ENCODE data around the gene VEGFB. TPM values are rescaled to one million over a fixed set of nuclear protein-coding genes. Genes with fewer than 3 reads are reported as not detected.
A peak's percentile ranks its signal among the peaks of the same experiment; 100 is the strongest.
"Not testable (repeated sequence)": the region's sequence is repeated elsewhere in the genome, so short reads cannot be mapped to it uniquely, and the experiment has no call there.

Gene VEGFB
- total RNA-seq, 1 donor from 2014 or later, result 305 TPM

- ATAC-seq, result no peak
- intact Hi-C loops (cut with micrococcal nuclease), result no loop called here
Measured at GRCh38 chr11:64244107-64244506, 9.7 kb downstream of the VEGFB start.

DNA sequence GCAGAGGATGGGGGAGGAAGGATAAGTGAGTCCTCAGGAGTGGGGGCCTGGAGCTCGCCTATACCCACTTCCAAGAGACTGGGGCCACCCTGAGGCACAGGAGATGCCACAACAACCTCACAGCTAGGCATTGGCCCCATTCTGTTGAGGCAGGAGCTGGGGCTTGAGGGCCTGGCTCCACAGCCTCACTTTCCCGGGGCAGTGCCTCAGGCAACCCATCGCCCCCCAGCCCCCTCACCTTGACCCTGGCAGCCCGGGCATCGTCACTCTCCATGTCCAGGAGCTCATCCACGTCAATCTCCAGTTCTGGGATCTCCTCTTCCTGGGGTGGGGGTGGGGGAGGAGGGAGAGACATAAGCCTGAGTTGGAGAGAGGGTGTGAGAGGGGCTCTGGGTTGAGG is 10.6 kb downstream of the VEGFB start:
- intact Hi-C loops (cut with micrococcal nuclease), result no loop called here
- ATAC-seq (no peak), DNase-seq (no peak)

More at GRCh38 chr11:64244107-64244506, 9.7 kb downstream of the VEGFB start:
- DNase-seq, result no peak

DNA sequence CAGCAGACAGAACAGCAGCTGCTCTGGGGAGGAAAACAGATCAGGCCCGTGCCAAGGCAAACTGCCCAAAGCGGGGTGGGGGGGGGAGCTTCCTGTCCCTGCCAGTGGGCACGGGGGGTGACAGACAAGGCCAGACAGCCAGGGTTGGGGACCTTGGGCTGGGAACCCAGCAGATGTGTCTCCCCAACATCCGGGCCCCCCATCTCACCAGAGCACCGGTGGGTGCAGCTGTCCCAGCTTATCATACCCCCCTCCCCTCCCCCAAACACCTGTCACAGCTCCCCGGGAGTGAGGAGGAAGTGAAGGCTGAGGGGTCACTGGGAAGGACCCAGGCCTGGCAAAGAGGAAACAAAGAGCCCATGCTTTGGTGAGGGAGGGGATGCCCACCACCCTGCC is 11.0 kb downstream of the VEGFB start:
- DNase-seq (peak; percentile 69), ATAC-seq (no peak)
- intact Hi-C loops (cut with micrococcal nuclease), result no loop called here

DNA sequence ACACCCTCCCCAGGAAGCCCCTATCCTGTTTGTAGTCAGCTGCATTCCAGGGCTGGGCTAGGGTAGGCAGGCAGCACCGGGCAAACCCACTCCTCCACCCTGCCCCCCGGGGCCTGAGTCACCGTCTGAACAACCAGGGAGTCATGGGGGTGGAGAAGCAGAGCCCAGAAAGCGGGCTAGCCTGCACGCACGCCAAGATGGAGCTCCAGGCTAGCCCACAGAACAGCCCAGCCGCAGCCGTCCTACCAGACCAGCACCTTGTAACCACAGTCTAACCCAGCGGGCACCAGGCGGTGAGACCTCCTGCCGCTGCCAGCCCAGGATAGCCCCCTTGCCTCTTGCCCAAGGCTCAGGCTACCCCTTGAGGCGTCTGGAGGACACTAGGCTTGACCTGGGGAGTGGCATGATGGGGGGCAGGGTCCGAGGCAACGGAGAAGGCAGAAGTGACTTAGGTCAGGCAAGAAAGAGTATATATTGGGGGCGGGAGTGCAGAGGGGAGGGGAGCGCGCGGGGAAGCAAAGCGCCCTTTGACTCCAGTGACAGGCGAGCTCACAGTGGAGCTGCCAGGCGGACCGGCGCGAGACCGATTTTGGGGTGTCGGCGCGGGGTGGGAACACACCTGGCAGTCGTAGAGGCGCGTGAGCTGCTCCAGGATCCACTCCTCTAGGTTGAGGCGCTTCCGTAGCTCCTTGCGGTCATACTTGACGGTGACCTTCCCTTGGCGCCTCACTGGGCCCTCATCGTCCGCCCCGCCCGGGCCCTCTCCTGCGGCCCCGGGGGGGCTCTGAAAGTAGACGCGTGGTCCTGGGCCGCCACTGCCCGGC is 11.6 kb downstream of the VEGFB start:
- intact Hi-C loops (cut with micrococcal nuclease), result no loop called here
- DNase-seq, result peak; percentile 80
- no peak for ATAC-seq

- intact Hi-C loops (cut with micrococcal nuclease); ATAC-seq: not testable (repeated sequence)
- peak; percentile 49 for DNase-seq
Measured at GRCh38 chr11:64246621-64246870, 12.2 kb downstream of the VEGFB start.

DNA sequence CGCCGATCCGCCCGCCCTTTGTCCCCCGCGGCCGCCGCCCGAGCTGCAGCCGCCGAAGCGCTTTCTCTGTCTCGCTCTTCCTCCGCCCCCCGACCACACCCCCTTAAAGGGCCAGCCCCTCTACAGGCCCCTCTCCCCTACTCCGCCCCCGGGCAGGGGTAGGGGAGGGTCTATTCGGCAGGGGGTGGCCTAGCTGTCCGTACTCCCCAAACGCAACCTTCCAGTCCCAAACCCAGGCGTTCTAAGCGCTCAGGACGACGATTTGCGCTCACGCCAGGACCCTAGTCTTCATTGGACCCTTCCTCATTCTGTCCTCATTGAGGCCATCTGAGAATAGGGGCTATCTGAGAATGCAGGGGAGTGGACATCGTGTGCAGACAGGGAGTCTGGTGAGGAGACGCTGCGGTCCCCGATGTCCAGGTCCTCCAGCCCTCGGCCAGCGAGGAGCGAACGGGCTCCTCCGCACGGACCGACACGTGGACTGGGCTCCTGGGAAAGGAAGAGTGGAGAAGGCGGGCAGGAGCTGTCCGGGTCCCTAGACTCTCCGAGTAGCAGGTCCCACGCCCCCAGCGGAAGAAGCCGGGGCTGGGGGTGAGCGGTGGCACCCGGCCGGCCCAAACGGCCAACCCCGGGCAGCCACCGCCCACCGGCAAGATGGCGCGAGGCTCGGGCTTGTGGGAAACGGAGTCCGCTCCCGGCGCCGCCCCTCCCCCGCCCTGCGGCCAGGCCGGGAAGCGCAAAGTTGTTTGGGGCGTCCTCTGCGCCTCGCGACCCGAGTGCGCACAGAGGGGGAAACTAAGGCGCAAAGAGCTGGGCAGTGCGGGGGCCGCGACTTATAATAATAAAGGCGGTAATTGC is 12.7 kb downstream of the VEGFB start, which contains the start of gene PPP1R14B:
PPP1R14B (minus strand) TSS at position 73 of the 858 bp plus-strand sequence. CDS start 270 bp downstream, outside the sequence.
- peak; percentile 76 for ATAC-seq
- peak; percentile 96 for DNase-seq
- intact Hi-C loops (cut with micrococcal nuclease), result no loop called here

DNA sequence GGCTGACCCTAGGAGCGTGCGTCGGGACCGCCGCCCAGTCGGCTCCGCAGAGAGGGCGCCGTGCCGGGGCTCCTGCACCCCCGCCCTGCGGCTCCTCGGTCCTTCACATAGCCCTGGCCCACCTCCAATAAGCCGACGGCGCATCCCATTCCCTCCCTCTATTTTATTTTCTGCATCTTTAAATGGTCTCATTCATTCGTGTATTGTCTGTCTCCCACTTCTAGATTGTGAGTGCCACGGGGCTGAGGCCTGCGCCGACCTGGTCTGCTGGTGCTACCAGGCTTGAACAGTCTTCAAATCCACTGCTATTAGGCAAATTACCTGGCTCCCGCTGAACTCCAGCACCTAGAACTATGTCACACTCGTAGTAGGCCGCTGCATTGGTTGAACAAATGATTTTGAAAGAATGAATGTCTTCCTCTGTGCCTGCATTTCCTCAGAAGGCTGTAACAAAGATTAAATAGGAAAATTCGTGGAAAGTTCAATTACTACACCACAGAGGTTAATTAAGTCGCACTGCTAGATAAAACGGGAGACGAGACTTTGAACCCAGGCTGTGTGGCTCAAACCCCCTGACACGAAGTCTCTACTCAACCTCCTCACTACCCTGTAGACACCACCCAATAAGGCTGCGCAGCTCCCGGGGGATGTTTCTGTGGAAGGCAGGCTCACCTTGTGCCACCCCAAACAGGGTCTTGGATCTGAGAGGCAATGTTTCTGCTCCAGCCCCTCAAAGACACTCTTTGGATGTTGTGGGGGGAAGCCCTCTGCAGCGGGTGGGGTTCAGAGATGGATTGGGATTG is 13.5 kb downstream of the VEGFB start:
- no peak for DNase-seq
- intact Hi-C loops (cut with micrococcal nuclease), result no loop called here
- peak; percentile 3 for ATAC-seq

- ATAC-seq (no peak), DNase-seq (no peak)
- intact Hi-C loops (cut with micrococcal nuclease), result no loop called here
Measured at GRCh38 chr11:64248578-64248977, 14.2 kb downstream of the VEGFB start.

DNA sequence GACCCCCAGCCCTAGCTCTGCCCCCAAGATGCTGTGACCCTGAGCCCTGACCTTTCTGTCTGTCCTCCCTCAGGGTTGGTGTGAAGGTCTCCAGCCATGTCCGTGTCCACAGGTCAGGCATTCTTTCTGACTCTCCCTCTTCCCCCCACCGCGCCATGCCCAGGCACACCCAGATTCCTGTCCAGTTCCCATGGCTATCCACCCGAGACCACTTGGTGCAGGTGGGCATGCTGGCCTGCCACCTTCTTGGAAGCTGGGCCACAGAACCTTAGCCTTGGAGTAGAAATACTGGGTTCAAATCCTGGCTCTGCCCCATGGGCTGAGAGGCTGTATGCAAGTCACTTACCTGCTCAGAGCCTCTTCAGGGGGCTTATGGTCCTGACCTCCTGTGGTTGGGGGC is 14.7 kb downstream of the VEGFB start:
- DNase-seq (no peak), ATAC-seq (no peak)
- intact Hi-C loops (cut with micrococcal nuclease), result no loop called here

GRCh38 chr11:64249563-64250414 is 15.4 kb downstream of the VEGFB start:
- ATAC-seq (no peak), DNase-seq (no peak)
- intact Hi-C loops (cut with micrococcal nuclease), result no loop called here

- intact Hi-C loops (cut with micrococcal nuclease), result no loop called here
- DNase-seq, result no peak
- ATAC-seq, result no peak
Measured at GRCh38 chr11:64250415-64251015, 16.1 kb downstream of the VEGFB start.

DNA sequence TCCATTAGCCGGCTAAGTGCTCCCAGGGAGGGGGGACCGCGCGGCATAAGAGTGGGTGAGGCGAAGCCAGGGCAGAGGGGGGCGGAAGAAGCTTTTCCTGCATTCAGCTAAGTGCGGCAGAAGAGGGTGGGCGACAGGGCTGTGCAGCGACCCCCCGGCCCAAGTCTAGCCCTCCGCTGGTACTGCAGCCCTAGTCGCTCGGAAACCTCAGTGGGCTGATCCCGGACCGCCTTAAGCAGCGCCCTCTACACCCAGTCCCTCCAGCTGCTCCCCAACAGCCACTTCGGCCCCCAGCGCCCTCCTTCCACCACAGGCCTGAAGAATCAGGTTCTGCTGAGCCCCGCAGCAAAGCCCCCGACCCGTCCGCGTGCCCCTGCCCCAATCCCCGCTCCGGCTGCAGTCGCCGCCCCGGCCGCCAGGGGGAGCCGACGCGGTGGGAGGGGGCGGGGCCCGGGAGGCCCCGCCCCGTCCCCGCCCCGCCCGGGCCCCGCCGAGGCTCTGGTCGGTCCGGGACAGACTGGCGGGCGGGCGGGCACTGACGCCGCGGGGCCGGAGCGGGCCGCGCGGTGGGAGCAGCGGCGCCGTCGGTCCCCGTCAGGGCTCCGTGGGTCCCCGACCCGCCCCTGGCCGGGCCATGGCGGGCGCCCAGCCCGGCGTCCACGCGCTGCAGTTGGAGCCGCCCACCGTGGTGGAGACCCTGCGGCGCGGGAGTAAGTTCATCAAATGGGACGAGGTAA is 16.8 kb downstream of the VEGFB start, which contains the start of gene PLCB3:
PLCB3 (plus strand) TSS at position 515 of the 737 bp plus-strand sequence; CDS start at position 635, 120 bp downstream.
- peak; percentile 79 for DNase-seq
- intact Hi-C loops (cut with micrococcal nuclease), result no loop called here
- peak; percentile 60 for ATAC-seq

DNA sequence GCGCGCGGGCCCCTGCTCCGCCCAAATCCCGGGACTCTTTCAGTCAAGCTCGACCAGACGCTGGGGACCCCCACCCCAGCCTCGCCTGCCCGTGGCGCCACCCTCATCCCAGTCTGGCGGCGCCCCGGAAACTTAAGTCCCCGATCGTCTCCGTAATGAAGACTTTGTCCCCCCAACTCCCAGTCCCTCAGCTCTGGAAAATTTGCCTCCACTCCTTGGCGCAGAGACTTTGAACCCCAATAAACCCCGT is 17.3 kb downstream of the VEGFB start:
- intact Hi-C loops (cut with micrococcal nuclease), result no loop called here
- DNase-seq, result no peak
- ATAC-seq, result no peak

DNA sequence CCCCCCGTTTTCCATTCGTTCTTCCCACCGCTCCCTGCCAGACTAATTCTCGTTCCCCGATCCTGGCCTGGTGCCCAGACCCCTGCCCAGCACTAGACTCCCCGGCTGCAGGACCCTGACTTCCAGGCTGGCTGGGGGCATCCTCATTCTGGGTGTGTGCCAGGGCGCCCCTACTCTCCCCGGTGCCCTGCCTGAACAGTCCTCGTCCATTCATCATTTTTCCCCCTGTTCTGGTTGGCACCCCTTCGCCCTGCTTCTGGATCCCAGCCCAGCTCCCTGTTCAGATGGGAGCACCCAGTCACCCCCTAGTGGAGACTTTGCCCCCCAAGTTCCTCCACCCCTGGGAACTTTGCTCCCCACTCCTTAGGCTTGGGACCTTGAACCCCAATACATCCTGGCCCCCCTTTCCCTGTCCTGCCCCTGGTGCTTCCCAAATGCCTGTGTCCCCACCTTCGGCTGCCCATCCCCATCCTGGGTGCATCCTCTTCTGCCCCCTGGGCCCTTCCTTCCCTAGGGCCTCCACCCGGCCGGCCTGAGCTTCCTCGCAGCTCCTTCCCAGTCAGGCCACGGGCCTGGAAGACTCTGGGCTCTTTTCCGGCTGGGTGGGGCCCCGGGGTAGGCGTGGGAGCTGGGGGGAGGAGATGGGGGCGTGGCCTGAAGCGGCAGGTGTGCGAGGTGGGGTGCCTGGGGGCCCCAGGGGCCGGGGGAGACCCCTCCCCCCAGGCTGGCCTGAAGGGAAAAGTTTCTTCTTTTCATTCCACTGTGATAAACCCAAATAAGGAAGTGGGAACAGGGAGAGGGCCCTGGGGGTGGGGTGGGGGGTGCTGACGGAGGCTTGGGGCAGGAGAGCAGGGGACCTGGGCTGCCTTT is 17.9 kb downstream of the VEGFB start:
- intact Hi-C loops (cut with micrococcal nuclease), result no loop called here
- peak; percentile 68 for DNase-seq

DNA sequence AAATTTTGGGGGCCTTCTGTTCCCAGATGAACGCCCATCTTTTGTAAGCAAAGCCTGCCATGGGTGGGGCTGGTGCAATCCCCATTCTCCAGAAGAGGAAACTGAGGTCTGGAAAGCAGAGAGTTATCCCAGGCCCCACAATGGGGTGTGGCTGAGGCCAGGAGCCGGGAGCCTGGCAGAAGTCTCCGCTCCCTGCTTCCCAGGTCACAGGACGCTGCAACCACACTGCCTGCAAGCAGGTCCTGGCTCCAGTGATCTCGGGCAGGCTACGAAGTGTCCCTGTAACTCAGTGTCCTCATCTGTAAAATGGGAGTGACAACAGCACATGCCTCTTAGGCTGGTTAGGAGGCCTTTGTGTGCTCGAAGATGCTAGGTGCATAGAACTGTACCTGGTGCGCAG is 18.7 kb downstream of the VEGFB start:
- intact Hi-C loops (cut with micrococcal nuclease), result no loop called here
- DNase-seq (no peak), ATAC-seq (no peak)

More for the DNA sequence above, 17.9 kb downstream of the VEGFB start:
- ATAC-seq, result peak; percentile 17

DNA sequence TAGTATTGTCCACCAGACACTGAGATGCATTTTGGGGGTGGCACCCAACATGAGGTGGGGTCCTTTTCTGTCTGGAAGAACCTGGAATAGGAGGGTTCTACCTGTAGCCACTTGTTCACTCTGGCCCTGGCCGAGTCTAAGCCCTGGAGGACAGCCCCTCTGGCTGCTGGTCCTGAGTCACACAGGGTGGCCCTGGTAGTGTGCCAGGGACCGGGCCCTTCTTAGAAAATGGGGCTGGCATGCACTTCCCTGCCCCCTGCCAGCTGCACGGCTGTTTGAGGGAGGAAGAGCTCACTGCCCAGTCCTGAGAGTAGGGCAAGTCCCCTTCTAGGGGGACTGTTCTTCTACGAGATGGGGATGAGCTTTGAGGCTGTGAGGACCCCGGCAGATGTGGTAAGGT is 19.1 kb downstream of the VEGFB start:
- ATAC-seq (peak; percentile 25), DNase-seq (peak; percentile 67)
- intact Hi-C loops (cut with micrococcal nuclease), result no loop called here

DNA sequence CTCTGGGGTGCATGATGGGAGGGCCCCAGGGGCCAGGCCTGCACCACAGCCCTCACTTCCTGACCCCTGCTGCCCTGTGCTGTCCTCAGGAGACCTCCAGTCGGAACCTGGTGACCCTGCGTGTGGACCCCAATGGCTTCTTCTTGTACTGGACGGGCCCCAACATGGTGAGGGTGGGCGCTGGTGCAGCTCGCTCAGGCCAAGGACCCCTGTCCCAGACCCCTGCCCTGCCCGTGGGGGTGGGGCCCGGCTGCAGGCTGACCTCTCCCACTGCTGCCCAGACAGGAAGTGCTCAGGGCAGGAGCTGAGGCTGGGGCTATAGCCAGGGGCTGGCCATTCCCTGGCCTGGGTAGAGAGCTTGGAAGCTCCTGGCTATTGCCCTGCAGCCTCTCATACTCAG is 19.9 kb downstream of the VEGFB start:
- DNase-seq (no peak), ATAC-seq (no peak)
- intact Hi-C loops (cut with micrococcal nuclease), result no loop called here
